DND-41 (cell line): ENCODE measurements around the gene TMEM255A.

ENCODE experiments used
- ATAC-seq: fragments of 200-7000 bp; cut with Tn5 transposase; 3 replicates; pipeline ENCODE4 v1.9.1; 2021; ENCODE audit warnings: low read depth; ENCODE audit not compliant: insufficient read depth
- DNase-seq: peaks from one replicate; pipeline ENCODE4 v3.0.0-alpha.2; 2020
- H2AFZ ChIP-seq: 2 replicates; pipeline ENCODE4 v1.6.0; 2012; ENCODE audit warnings: low read depth, low read length
- H3K27ac ChIP-seq: 2 replicates; pipeline ENCODE4 v1.5.1; 2012; ENCODE audit warnings: low read length, inconsistent platforms
- H3K27me3 ChIP-seq: fragments of 200-600 bp; sonication (generic); 2 replicates; pipeline ENCODE4 v1.6.0; 2012; ENCODE audit warnings: low read length, mild to moderate bottlenecking, inconsistent platforms; ENCODE audit not compliant: insufficient read depth, poor library complexity
- H3K36me3 ChIP-seq: 2 replicates; pipeline ENCODE4 v1.5.1; 2012; ENCODE audit warnings: low read length, inconsistent platforms; ENCODE audit not compliant: insufficient read depth
- H3K4me1 ChIP-seq: 2 replicates; pipeline ENCODE4 v1.5.1; 2012; ENCODE audit warnings: mild to moderate bottlenecking, low read length; ENCODE audit not compliant: insufficient read depth
- H3K4me2 ChIP-seq: 2 replicates; pipeline ENCODE4 v1.6.0; 2012; ENCODE audit warnings: mild to moderate bottlenecking, moderate library complexity, low read length, inconsistent platforms; ENCODE audit not compliant: insufficient read depth
- H3K4me3 ChIP-seq, 2 experiments: fragments of 200-600 bp in 1 of 2; shearing (Covaris generic) in 1 of 2; 2 replicates each; pipeline ENCODE4 v1.5.1; 2012 to 2016; ENCODE audit warnings: inconsistent platforms in 2 of 2, low read length in 2 of 2, mild to moderate bottlenecking in 2 of 2, low read depth in 1 of 2, moderate library complexity in 1 of 2
- H3K79me2 ChIP-seq: 2 replicates; pipeline ENCODE4 v1.6.0; 2012; ENCODE audit warnings: low read length, inconsistent platforms; ENCODE audit not compliant: insufficient read depth
- H3K9ac ChIP-seq: 2 replicates; pipeline ENCODE4 v1.6.0; 2012; ENCODE audit warnings: low read depth, mild to moderate bottlenecking, inconsistent platforms, low read length, moderate library complexity
- H3K9me3 ChIP-seq: 2 replicates; pipeline ENCODE4 v1.5.1; 2012; ENCODE audit warnings: low read length, moderate library complexity, mild to moderate bottlenecking, inconsistent platforms; ENCODE audit not compliant: insufficient read depth, severe bottlenecking
- H4K20me1 ChIP-seq: 2 replicates; pipeline ENCODE4 v1.6.0; 2012; ENCODE audit warnings: low read length; ENCODE audit not compliant: insufficient read depth
- CTCF ChIP-seq: IDR thresholded peaks from 2 replicates; pipeline ENCODE4 v1.5.1; 2012; ENCODE audit warnings: borderline replicate concordance, low read length, moderate library complexity, mild to moderate bottlenecking; ENCODE audit not compliant: poor library complexity, severe bottlenecking; ENCODE audit errors: extremely low read depth
- EZH2 ChIP-seq: IDR thresholded peaks from 3 replicates; pipeline ENCODE4 v1.6.1; 2012; ENCODE audit warnings: borderline replicate concordance, low read depth, mild to moderate bottlenecking, moderate library complexity, low read length, inconsistent platforms; ENCODE audit not compliant: severe bottlenecking

TMEM255A gene

GRCh38 chrX:120306630-120307029, 4.6 kb downstream of the TMEM255A start:
- TF ChIP-seq CTCF: no peak
- TF ChIP-seq EZH2: no peak
- H3K4me2 ChIP-seq: no peak overlapping the region
- H3K4me3 ChIP-seq: no peak overlapping the region
- no peaks in the 10 kb centered on the region for H3K27me3 ChIP-seq
- no peak for ATAC-seq
- no peak overlapping the region for H2AFZ ChIP-seq
- peaks cover 12% of the 10 kb centered on the region for H3K4me1 ChIP-seq
- no peaks in the 10 kb centered on the region for H3K36me3 ChIP-seq
- no peak overlapping the region for H3K27ac ChIP-seq
- H3K9ac ChIP-seq: no peak overlapping the region
- DNase-seq: no peak
- no peaks in the 10 kb centered on the region for H4K20me1 ChIP-seq
- no peaks in the 10 kb centered on the region for H3K9me3 ChIP-seq
- no peaks in the 10 kb centered on the region for H3K79me2 ChIP-seq

GRCh38 chrX:120305531-120306141, 5.6 kb downstream of the TMEM255A start:
- Histone ChIP-seq H3K36me3 (no peaks in the 10 kb centered on the region), H3K27me3 (no peaks in the 10 kb centered on the region), H3K9ac (no peak overlapping the region), H3K4me2 (no peak overlapping the region), H3K27ac (no peak overlapping the region), H3K4me1 (peaks cover 12% of the 10 kb centered on the region), H3K9me3 (no peaks in the 10 kb centered on the region), H3K79me2 (no peaks in the 10 kb centered on the region), H4K20me1 (no peaks in the 10 kb centered on the region), H2AFZ (no peak overlapping the region), H3K4me3 (no peak overlapping the region)
- DNase-seq (no peak), ATAC-seq (no peak)
- TF ChIP-seq EZH2: no peak
- no peak for TF ChIP-seq CTCF

- H3K4me1 ChIP-seq: peaks cover 12% of the 10 kb centered on the region
- no peaks in the 10 kb centered on the region for H4K20me1 ChIP-seq
- no peak overlapping the region for H2AFZ ChIP-seq
- no peaks in the 10 kb centered on the region for H3K9me3 ChIP-seq
- H3K27ac ChIP-seq: no peak overlapping the region
- ATAC-seq (no peak), DNase-seq (no peak)
- H3K36me3 ChIP-seq: no peaks in the 10 kb centered on the region
- no peak overlapping the region for H3K4me2 ChIP-seq
- no peak for TF ChIP-seq EZH2
- no peak for TF ChIP-seq CTCF
- H3K79me2 ChIP-seq: no peaks in the 10 kb centered on the region
- H3K27me3 ChIP-seq: no peaks in the 10 kb centered on the region
- no peak overlapping the region for H3K4me3 ChIP-seq
- H3K9ac ChIP-seq: no peak overlapping the region
Measured at GRCh38 chrX:120304256-120304655, 7.0 kb downstream of the TMEM255A start.

- H3K9me3 ChIP-seq: no peaks in the 10 kb centered on the region
- DNase-seq: peak; percentile 56
- no peak overlapping the region for H3K27ac ChIP-seq
- H4K20me1 ChIP-seq: no peaks in the 10 kb centered on the region
- peak; percentile 99 for ATAC-seq
- H3K9ac ChIP-seq: no peak overlapping the region
- no peak overlapping the region for H3K4me3 ChIP-seq
- H3K4me2 ChIP-seq: peak overlapping the region; percentile 38; the same call in 1 of the 2 replicates
- H2AFZ ChIP-seq: no peak overlapping the region
- no peaks in the 10 kb centered on the region for H3K79me2 ChIP-seq
- H3K36me3 ChIP-seq: no peaks in the 10 kb centered on the region
- TF ChIP-seq EZH2 (no peak), CTCF (no peak)
- no peaks in the 10 kb centered on the region for H3K27me3 ChIP-seq
- peaks cover 12% of the 10 kb centered on the region for H3K4me1 ChIP-seq
Measured at GRCh38 chrX:120302434-120302833, 8.8 kb downstream of the TMEM255A start.
